H9 (cell line): ENCODE results near the gene TFB1M. TPM values are rescaled to one million over a fixed set of nuclear protein-coding genes. Genes with fewer than 3 reads are reported as not detected.
A peak's percentile ranks its signal among the peaks of the same experiment; 100 is the strongest.

Source experiments
- DNase-seq: peaks from one replicate; pipeline ENCODE4 v3.0.0-alpha.2; 2017
- H2AFZ ChIP-seq: one replicate; pipeline ENCODE4 v1.6.1; 2013; ENCODE audit warnings: mild to moderate bottlenecking, low read length, control low read depth, moderate library complexity
- H2AK5ac ChIP-seq: 2 replicates; pipeline ENCODE4 v1.6.1; 2013; ENCODE audit warnings: low read length, control low read depth, mixed read lengths; ENCODE audit not compliant: insufficient read length
- H2BK120ac ChIP-seq: one replicate; pipeline ENCODE4 v1.6.1; 2013; ENCODE audit warnings: low read depth, mild to moderate bottlenecking, low read length, control low read depth, inconsistent platforms; ENCODE audit not compliant: poor library complexity, severe bottlenecking
- H2BK12ac ChIP-seq: 2 replicates; pipeline ENCODE4 v1.6.1; 2013; ENCODE audit warnings: low read length, control low read depth, mixed read lengths, low read depth; ENCODE audit not compliant: insufficient read length
- H2BK15ac ChIP-seq: 2 replicates; pipeline ENCODE4 v1.6.1; 2013; ENCODE audit warnings: low read depth, low read length, control low read depth
- H2BK20ac ChIP-seq: one replicate; pipeline ENCODE4 v1.6.1; 2013; ENCODE audit warnings: low read depth, mild to moderate bottlenecking, low read length, control low read depth, inconsistent platforms; ENCODE audit not compliant: poor library complexity, severe bottlenecking
- H2BK5ac ChIP-seq: 2 replicates; pipeline ENCODE4 v1.6.1; 2013; ENCODE audit warnings: low read length, control low read depth, mixed read lengths; ENCODE audit not compliant: insufficient read length
- H3K14ac ChIP-seq: 2 replicates; pipeline ENCODE4 v1.6.1; 2013; ENCODE audit warnings: low read length, control low read depth; ENCODE audit not compliant: insufficient read depth
- H3K18ac ChIP-seq: 2 replicates; pipeline ENCODE4 v1.6.1; 2013; ENCODE audit warnings: low read depth, mild to moderate bottlenecking, mixed read lengths, low read length, control low read depth; ENCODE audit not compliant: insufficient read length
- H3K23ac ChIP-seq: 2 replicates; pipeline ENCODE4 v1.6.1; 2013; ENCODE audit warnings: low read length, control low read depth, mixed read lengths, low read depth; ENCODE audit not compliant: insufficient read length
- H3K23me2 ChIP-seq: 2 replicates; pipeline ENCODE4 v1.6.1; 2013; ENCODE audit warnings: low read depth, mild to moderate bottlenecking, mixed read lengths, low read length, control low read depth; ENCODE audit not compliant: insufficient read length, poor library complexity, severe bottlenecking
- H3K27ac ChIP-seq: 2 replicates; pipeline ENCODE4 v1.5.1; 2013; ENCODE audit warnings: low read length, control low read depth, mixed read lengths, low read depth; ENCODE audit not compliant: insufficient read length
- H3K27me3 ChIP-seq: 2 replicates; pipeline ENCODE4 v1.6.1; 2013; ENCODE audit warnings: low read length, control low read depth, inconsistent platforms; ENCODE audit not compliant: insufficient read depth
- H3K4ac ChIP-seq: 2 replicates; pipeline ENCODE4 v1.6.1; 2013; ENCODE audit warnings: low read depth, mild to moderate bottlenecking, control low read depth, inconsistent platforms, low read length, moderate library complexity
- H3K4me1 ChIP-seq: 2 replicates; pipeline ENCODE4 v1.6.1; 2013; ENCODE audit warnings: low read length, control low read depth, inconsistent platforms; ENCODE audit not compliant: insufficient read depth
- H3K4me2 ChIP-seq: 2 replicates; pipeline ENCODE4 v1.6.1; 2013; ENCODE audit warnings: low read length, control low read depth, mixed read lengths; ENCODE audit not compliant: insufficient read length, insufficient read depth
- H3K56ac ChIP-seq: 2 replicates; pipeline ENCODE4 v1.6.1; 2013; ENCODE audit warnings: low read depth, mild to moderate bottlenecking, mixed read lengths, low read length, control low read depth; ENCODE audit not compliant: insufficient read length
- H3K79me1 ChIP-seq: 2 replicates; pipeline ENCODE4 v1.6.1; 2013; ENCODE audit warnings: low read depth, mild to moderate bottlenecking, moderate library complexity, low read length, control low read depth, inconsistent platforms; ENCODE audit not compliant: insufficient read depth, poor library complexity, severe bottlenecking
- H3K79me2 ChIP-seq: 2 replicates; pipeline ENCODE4 v1.6.1; 2013; ENCODE audit warnings: low read length, control low read depth, inconsistent platforms; ENCODE audit not compliant: insufficient read depth
- H3K9ac ChIP-seq: 2 replicates; pipeline ENCODE4 v1.6.1; 2013; ENCODE audit warnings: low read length, control low read depth, mixed read lengths; ENCODE audit not compliant: insufficient read length; ENCODE audit errors: extremely low read depth
- H3K9me3 ChIP-seq: one replicate; pipeline ENCODE4 v1.6.1; 2013; ENCODE audit warnings: low read depth, low read length, inconsistent platforms; ENCODE audit not compliant: control insufficient read depth
- H3T11ph ChIP-seq: one replicate; pipeline ENCODE4 v1.6.1; 2013; ENCODE audit warnings: mild to moderate bottlenecking, low read length, control low read depth, inconsistent platforms
- H4K20me1 ChIP-seq: one replicate; pipeline ENCODE4 v1.6.1; 2013; ENCODE audit not compliant: control insufficient read depth, insufficient read length, insufficient read depth
- H4K5ac ChIP-seq: 2 replicates; pipeline ENCODE4 v1.6.1; 2013; ENCODE audit warnings: low read depth, mild to moderate bottlenecking, mixed read lengths, low read length, control low read depth; ENCODE audit not compliant: insufficient read length
- H4K8ac ChIP-seq: replicated peaks from 2 replicates; pipeline ENCODE4 v1.6.1; 2013; ENCODE audit warnings: low read length, control low read depth, mixed read lengths, low read depth; ENCODE audit not compliant: insufficient read length
- H4K91ac ChIP-seq: 2 replicates; pipeline ENCODE4 v1.6.1; 2013; ENCODE audit warnings: low read depth, mild to moderate bottlenecking, moderate library complexity, mixed read lengths, low read length, control low read depth; ENCODE audit not compliant: insufficient read length
- H3K27ac Mint-ChIP-seq, 3 experiments: 2 replicates in 2 of 3; 3 replicates in 1 of 3; pipeline ENCODE4 v1.8.0; 2020 to 2021; ENCODE audit warnings: mixed read lengths in 3 of 3, mild to moderate bottlenecking in 1 of 3, moderate library complexity in 1 of 3
- H3K27me3 Mint-ChIP-seq: 2 replicates; pipeline ENCODE4 v1.8.0; 2021; ENCODE audit warnings: low read depth, mild to moderate bottlenecking, moderate library complexity, mixed read lengths
- H3K36me3 Mint-ChIP-seq, 3 experiments: 2 replicates in 2 of 3; 3 replicates in 1 of 3; pipeline ENCODE4 v1.8.0; 2020 to 2021; ENCODE audit warnings: low read depth in 3 of 3, mixed read lengths in 3 of 3; ENCODE audit not compliant: insufficient read depth in 1 of 3
- H3K4me1 Mint-ChIP-seq, 2 experiments: 2 replicates each; pipeline ENCODE4 v1.8.0; 2020; ENCODE audit warnings: mixed read lengths in 2 of 2
- H3K4me3 Mint-ChIP-seq, 2 experiments: 2 replicates in 1 of 2; 3 replicates in 1 of 2; pipeline ENCODE4 v1.8.0; 2020 to 2021; ENCODE audit warnings: mild to moderate bottlenecking in 2 of 2, mixed read lengths in 2 of 2, moderate library complexity in 1 of 2
- H3K9me3 Mint-ChIP-seq, 2 experiments: 2 replicates in 1 of 2; 3 replicates in 1 of 2; pipeline ENCODE4 v1.8.0; 2020; ENCODE audit warnings: mild to moderate bottlenecking in 2 of 2, mixed read lengths in 2 of 2, moderate library complexity in 1 of 2
- CTCF ChIP-seq: fragments of 200-600 bp; sonication (generic); conservative IDR thresholded peaks from 3 replicates; pipeline ENCODE4 v1.8.0; 2021; ENCODE audit warnings: antibody characterized with exemption, mild to moderate bottlenecking
- WGBS: extraction: QIAGEN DNeasy Blood & Tissue Kit; methylation state at CpG from one replicate; pipeline ENCODE4 v1.1.7; 2013; ENCODE audit warnings: missing lambda C conversion rate, low lambda C conversion rate, mixed read lengths; ENCODE audit not compliant: insufficient read length; ENCODE audit errors: extremely low coverage; 5-methylcytosine and 5-hydroxymethylcytosine counted together
- total RNA-seq: library from RNA; stranded (reverse); gene quantifications from 2 replicates; pipeline ENCODE4 v1.2.1, GENCODE V29; 2021

The TFB1M gene
- total RNA-seq, 1 experiment from 2014 or later, result 28.6 TPM

- Histone ChIP-seq H3K14ac (peak overlapping the region; percentile 25; the same call in 1 of the 2 replicates), H2BK12ac (no peak overlapping the region), H2BK5ac (no peak overlapping the region), H2BK120ac (no peak overlapping the region), H3K27me3 (no peaks in the 10 kb centered on the region), H2AK5ac (no peak overlapping the region), H3K23ac (no peak overlapping the region), H4K20me1 (no peaks in the 10 kb centered on the region), H3K56ac (no peak overlapping the region), H2AFZ (no peak overlapping the region), H3T11ph (no peak overlapping the region), H2BK15ac (no peak overlapping the region), H3K4me1 (no peaks in the 10 kb centered on the region), H4K5ac (no peak overlapping the region), H3K18ac (no peak overlapping the region), H3K9ac (no peak overlapping the region), H3K79me2 (no peaks in the 10 kb centered on the region), H3K79me1 (no peaks in the 10 kb centered on the region), H2BK20ac (no peak overlapping the region), H4K8ac (no peak overlapping the region), H3K9me3 (no peaks in the 10 kb centered on the region), H3K23me2 (no peaks in the 10 kb centered on the region), H3K4ac (no peak overlapping the region), H4K91ac (no peak overlapping the region), H3K4me2 (no peak overlapping the region), H3K27ac (no peak overlapping the region)
- no peak overlapping the region for H3K4me3 Mint-ChIP-seq
- H3K9me3 Mint-ChIP-seq, result peaks cover 0 to 5% of the 10 kb centered on the region in 2 experiments; a peak in 3 of 5 replicates
- H3K27me3 Mint-ChIP-seq, result no peaks in the 10 kb centered on the region
- H3K4me1 Mint-ChIP-seq, result peaks cover 23 to 25% of the 10 kb centered on the region in 2 experiments
- no peak for DNase-seq
- peaks cover 9 to 23% (median 20%) of the 10 kb centered on the region in 3 experiments; a peak in 6 of 7 replicates for H3K36me3 Mint-ChIP-seq
- no peak for TF ChIP-seq CTCF
- WGBS, result no CpG with 5 or more reads among the region's 23 CpGs
- H3K27ac Mint-ChIP-seq, result no peak overlapping the region
Measured at GRCh38 chr6:155213611-155214372, 100.5 kb downstream of the TFB1M start.
